Neural cell (in vitro differentiated cells): ENCODE data around the gene ISCU.

Experiments used
- CTCF ChIP-seq: fragments of 450-650 bp; IDR thresholded peaks from 2 replicates; pipeline ENCODE4 v1.5.1; 2014; ENCODE audit warnings: antibody characterized with exemption, mild to moderate bottlenecking, moderate library complexity; ENCODE audit not compliant: poor library complexity, severe bottlenecking
- EZH2 ChIP-seq: fragments of 200-600, 300-800 bp; shearing (Covaris generic), sonication (generic); IDR thresholded peaks from 2 replicates; pipeline ENCODE4 v1.6.1; 2014; ENCODE audit warnings: antibody characterized with exemption, low read length, borderline replicate concordance, mild to moderate bottlenecking; ENCODE audit not compliant: insufficient read depth, poor library complexity, severe bottlenecking
- POLR2AphosphoS5 ChIP-seq: IDR thresholded peaks from 2 replicates; pipeline ENCODE4 v1.6.1; 2012
- RAD21 ChIP-seq: fragments of 450-650 bp; conservative IDR thresholded peaks from 2 replicates; pipeline ENCODE4 v1.6.1; 2014; ENCODE audit warnings: antibody characterized with exemption, mild to moderate bottlenecking, moderate library complexity
- REST ChIP-seq: IDR thresholded peaks from 2 replicates; pipeline ENCODE4 v1.6.1; 2012; ENCODE audit warnings: borderline replicate concordance

- no peak for TF ChIP-seq CTCF
- TF ChIP-seq POLR2AphosphoS5: no peak
- no peak for TF ChIP-seq REST
- TF ChIP-seq RAD21: no peak
- TF ChIP-seq EZH2: no peak
These were observed 32.7 kb downstream of the ISCU start for GRCh38 chr12:108594960-108595710.
